ENCODE data around the gene IKZF4.

The IKZF4 gene

DNA sequence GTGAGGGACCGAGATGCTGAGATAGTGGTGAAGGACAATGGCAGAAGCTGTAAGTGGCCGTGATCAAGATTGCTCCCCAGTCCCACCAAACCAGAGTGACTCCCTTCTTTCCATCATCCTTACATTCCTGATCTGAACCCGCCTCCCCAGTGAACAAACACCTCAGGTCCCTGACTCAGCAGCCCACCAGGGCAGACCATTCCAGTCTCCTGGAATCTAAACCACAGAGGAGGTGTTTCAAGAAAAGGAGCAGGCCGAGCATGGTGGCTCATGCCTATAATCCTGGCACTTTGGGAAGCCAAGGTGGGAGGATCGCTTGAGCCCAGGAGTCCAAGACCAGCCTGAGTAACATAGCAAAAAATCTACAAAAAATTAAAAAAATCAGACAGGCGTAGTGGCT is 65.8 kb downstream of the IKZF4 start:
- DNase-seq: no peak

DNA sequence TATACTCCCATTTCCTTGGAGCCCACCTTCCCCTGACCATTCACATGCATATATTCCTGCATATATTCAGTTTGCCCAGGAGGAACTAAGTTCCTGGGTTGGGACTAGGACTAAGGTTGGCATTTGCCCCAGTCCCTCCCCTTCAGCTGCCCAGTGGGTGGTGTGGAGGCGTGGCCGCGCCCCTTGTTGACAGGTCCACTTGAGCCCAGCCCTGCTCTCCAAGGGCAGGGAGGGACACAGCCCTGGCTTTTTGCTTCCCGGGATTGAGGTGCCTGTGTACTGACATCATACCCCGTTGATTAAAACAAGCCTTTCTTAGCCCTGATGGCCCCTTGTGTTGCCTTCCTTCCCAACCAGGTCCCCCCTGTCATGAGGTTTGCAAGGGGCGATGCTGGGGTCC is 66.4 kb downstream of the IKZF4 start:
- no peak for DNase-seq

Measured in right hindlimb (tissue), 1 donor.